ENCODE measurements around the gene SCAMP4.
"Not testable (repeated sequence)": the region's sequence is repeated elsewhere in the genome, so short reads cannot be mapped to it uniquely, and the experiment has no call there.

SCAMP4 gene

GRCh38 chr19:1882786-1883692 lies 22.2 kb upstream of the SCAMP4 start:
- no peak for DNase-seq (ENCODE audit: low read depth)

- DNase-seq (ENCODE audit: low read depth): no peak
Observed at GRCh38 chr19:1883784-1884183, 21.4 kb upstream of the SCAMP4 start.

DNA sequence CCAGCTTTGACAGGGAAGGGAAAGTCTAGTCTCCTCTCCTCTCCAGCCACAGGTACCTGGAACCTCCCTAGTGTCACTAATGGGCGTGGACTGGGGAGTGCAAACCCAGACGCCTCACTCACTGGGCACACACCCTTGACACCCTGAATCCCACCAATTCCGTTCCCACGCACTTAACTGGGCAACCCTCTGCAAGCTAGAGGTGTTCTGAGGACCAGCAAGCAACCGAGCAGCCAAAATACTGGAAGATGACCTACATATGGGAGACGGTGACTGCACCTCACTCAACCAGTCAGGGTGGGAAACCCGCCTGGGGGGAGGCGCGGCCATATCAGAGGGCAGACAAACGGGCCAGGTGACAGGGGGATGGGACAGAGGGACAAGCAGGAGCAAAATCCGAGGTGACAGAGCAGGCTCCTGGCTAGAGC lies 20.9 kb upstream of the SCAMP4 start:
- no peak for DNase-seq (ENCODE audit: low read depth)

GRCh38 chr19:1884719-1885334 lies 20.4 kb upstream of the SCAMP4 start:
- no peak for DNase-seq (ENCODE audit: low read depth)

DNA sequence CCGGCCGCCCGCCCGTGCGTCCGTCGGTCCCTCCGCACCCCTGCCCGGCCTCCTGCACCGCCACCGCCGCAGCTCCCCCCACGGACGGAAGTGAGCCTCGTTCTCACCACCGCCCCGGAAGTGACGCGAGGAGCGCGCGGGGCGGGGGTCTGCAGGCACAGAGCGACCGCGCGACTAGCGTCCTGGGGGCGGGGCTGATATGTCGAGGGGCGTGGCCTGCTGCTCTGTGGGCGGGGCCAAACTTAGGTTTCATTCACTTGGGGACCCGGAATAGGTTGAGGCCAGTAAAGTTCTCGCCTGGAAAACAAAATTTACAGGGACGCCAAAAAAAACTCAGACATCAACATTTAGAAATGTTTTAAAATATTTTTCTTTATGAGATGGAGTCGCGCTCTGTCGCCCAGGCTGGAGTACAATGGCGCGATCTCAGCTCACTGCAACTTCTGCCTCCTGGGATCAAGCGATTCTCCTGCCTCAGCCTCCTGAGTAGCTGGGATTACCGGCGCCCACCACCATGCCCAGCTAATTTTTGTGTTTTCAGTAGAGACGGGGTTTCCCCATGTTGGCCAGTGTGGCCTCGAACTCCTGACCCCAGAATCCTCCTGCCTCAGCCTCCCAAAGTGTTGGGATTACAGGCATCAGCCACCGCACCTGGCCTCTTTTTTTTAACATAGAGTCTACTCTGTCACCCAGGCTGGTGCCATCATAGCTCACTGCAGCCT lies 19.6 kb upstream of the SCAMP4 start, which contains the start of gene ABHD17A:
ABHD17A (minus strand) TSS at position 99 of the 722 bp plus-strand sequence. CDS start 3,930 bp downstream, outside the sequence.
- DNase-seq (ENCODE audit: low read depth): peak; percentile 53

GRCh38 chr19:1886360-1886759 lies 18.8 kb upstream of the SCAMP4 start:
- DNase-seq (ENCODE audit: low read depth): not testable (repeated sequence)

DNA sequence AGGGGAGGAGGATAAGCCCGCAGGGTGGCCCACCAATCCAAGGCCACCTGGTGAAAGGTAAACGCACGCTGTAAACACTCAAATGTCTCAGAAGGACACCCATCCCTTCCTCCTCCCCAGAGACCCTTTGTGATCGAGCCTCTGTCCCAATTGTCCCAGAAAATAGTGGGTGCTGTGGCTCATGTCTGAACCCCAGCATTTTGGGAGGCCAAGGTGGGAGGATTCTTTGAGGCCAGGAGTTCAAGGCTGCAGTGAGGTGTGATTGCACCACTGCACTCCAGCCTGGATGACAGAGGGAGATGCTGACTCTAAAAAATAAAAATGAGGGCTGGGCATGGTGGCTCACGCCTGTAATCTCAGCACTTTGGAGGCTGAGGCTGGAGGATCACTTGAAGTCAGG lies 16.8 kb upstream of the SCAMP4 start:
- no peak for DNase-seq (ENCODE audit: low read depth)

DNA sequence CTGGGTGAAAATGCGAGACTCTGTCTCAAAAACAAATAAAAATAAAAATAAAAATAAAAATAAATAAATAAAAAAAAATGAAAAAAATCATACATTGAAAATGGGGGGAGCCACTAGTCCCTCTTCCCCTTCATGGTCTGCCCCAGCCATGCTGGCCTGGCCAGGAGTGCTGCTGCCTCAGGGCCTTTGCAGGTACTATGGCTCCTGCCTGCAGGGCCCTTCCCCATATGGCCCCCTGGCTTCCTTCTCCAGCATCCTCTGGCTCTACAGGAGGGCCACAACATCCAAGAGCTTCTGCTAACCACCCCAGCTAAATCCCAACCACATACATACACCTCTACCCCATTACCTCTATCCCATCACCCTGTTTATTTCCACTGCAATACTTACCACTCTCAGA lies 15.3 kb upstream of the SCAMP4 start:
- no peak for DNase-seq (ENCODE audit: low read depth)

GRCh38 chr19:1893791-1894190 lies 11.4 kb upstream of the SCAMP4 start:
- DNase-seq (ENCODE audit: low read depth): no peak

- no peak for DNase-seq (ENCODE audit: low read depth)
Observed at GRCh38 chr19:1896508-1896907, 8.7 kb upstream of the SCAMP4 start.

GRCh38 chr19:1901940-1902404 lies 3.2 kb upstream of the SCAMP4 start:
- no peak for DNase-seq (ENCODE audit: low read depth)

GRCh38 chr19:1902923-1903322 lies 2.3 kb upstream of the SCAMP4 start:
- no peak for DNase-seq (ENCODE audit: low read depth)

- DNase-seq (ENCODE audit: low read depth): no peak
Observed at GRCh38 chr19:1904860-1905109, 414 bp upstream of the SCAMP4 start.

GRCh38 chr19:1905863-1906375 lies 720 bp downstream of the SCAMP4 start:
- no peak for DNase-seq (ENCODE audit: low read depth)

GRCh38 chr19:1906985-1907562 lies 1.9 kb downstream of the SCAMP4 start:
- DNase-seq (ENCODE audit: low read depth): no peak

- DNase-seq (ENCODE audit: low read depth): no peak
Observed at GRCh38 chr19:1907563-1908363, 2.6 kb downstream of the SCAMP4 start.

DNA sequence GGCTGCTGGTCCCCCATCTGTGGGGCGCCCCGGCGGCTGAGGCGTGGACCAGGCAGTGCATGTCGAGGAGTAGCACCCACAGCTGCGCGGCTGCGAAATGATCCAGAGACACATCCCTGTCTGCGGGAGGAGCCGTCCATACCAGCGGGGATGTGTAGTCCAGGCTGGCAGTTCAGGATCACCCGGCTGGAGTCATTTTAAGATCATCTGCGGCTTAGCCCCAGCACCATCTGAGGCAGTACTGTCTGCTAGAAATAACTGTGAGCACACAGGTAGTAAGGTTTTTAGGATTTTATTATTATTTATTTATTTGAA lies 3.1 kb downstream of the SCAMP4 start:
- DNase-seq (ENCODE audit: low read depth): no peak

DNA sequence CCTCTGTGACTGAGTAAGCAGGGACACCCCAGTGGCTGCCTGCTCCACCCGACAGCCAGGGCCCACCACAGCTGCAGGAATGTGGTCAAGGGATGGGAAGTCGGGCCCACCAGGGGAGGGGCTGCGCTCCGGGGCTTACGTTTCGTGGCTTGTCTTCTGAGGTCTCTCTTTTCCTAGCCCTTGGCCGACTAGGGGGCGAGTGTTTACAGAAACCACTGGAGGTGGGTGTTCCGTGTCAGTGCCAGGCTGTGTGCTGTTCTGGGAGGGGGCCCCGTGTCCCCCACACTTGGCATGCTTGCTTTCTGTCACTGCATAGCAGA lies 4.5 kb downstream of the SCAMP4 start:
- no peak for DNase-seq (ENCODE audit: low read depth)

- DNase-seq (ENCODE audit: low read depth): no peak
Observed at GRCh38 chr19:1910177-1910576, 5.0 kb downstream of the SCAMP4 start.

DNA sequence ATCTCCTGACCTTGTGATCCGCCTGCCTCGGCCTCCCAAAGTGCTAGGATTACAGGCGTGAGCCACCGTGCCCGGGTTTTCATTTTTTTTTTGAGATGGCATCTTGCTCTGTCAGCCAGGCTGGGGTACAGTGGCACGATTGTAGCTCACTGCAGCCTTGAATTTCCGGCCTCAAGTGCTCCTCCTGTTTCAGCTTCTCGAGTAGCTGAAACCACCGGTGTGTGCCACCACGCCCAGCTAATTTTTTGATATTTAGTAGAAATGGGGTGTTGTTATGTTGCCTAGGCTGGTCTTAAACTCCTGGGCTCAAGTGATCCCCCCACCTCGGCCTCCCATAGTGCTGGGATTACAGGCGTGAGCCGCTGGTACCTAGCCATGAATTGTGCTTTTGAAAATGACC lies 5.9 kb downstream of the SCAMP4 start:
- DNase-seq (ENCODE audit: low read depth): no peak

DNA sequence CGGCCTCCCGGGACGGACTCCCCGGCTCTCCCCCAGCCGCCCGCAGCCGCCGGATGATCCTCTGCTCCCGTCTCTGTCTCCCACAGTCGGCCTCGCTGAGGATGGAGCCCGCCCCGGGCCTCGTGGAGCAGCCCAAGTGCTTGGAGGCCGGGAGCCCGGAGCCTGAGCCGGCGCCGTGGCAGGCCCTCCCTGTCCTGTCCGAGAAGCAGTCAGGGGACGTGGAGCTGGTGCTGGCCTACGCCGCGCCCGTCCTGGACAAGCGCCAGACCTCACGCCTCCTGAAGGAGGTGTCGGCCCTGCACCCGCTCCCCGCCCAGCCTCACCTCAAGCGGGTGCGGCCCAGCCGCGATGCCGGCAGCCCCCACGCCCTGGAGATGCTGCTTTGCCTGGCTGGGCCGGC lies 6.8 kb downstream of the SCAMP4 start:
- DNase-seq (ENCODE audit: low read depth): no peak

Data from non-pigmented ciliary epithelial cell (primary cell).